Measurements from ENCODE around the gene SLC39A7. TPM values are rescaled to one million over a fixed set of nuclear protein-coding genes. Genes with fewer than 3 reads are reported as not detected.

SLC39A7 gene
- total RNA-seq, 1 donor from 2014 or later: 68.8 TPM

GRCh38 chr6:33248932-33249731, 48.5 kb downstream of the SLC39A7 start:
- Mint-ChIP-seq H3K36me3 (ENCODE audit: low read depth) (peaks cover 20% of the 10 kb centered on the region), H3K4me1 (ENCODE audit: low read depth) (peaks cover 44% of the 10 kb centered on the region), H3K27me3 (ENCODE audit: insufficient read depth) (peaks cover 4% of the 10 kb centered on the region), H3K4me3 (peak overlapping the region; percentile 91), H3K9me3 (no peaks in the 10 kb centered on the region), H3K27ac (peak overlapping the region; percentile 84)
- intact Hi-C loops (cut with micrococcal nuclease): loop anchor here (1.0 to 2.0 kb wide), 19 partner anchors 22 to 1119 kb away; partner anchors contain the start of genes B3GALT4, FKBPL, HLA-DPB1 and KIFC1
- peak; percentile 95 for DNase-seq (ENCODE audit: low spot score)

GRCh38 chr6:33249732-33250630, 49.3 kb downstream of the SLC39A7 start:
- Mint-ChIP-seq H3K27me3 (ENCODE audit: insufficient read depth) (peaks cover 4% of the 10 kb centered on the region), H3K9me3 (no peaks in the 10 kb centered on the region), H3K4me1 (ENCODE audit: low read depth) (peaks cover 44% of the 10 kb centered on the region), H3K4me3 (peak overlapping the region; percentile 91), H3K27ac (peak overlapping the region; percentile 84), H3K36me3 (ENCODE audit: low read depth) (peaks cover 20% of the 10 kb centered on the region)
- DNase-seq (ENCODE audit: low spot score): no peak
- intact Hi-C loops (cut with micrococcal nuclease): loop anchor here (1.0 to 2.0 kb wide), 15 partner anchors 21 to 1120 kb away; partner anchors contain the start of genes B3GALT4, FKBPL, HLA-DPB1 and KIFC1

- intact Hi-C loops (cut with micrococcal nuclease): no loop called here
- no peak for DNase-seq (ENCODE audit: low spot score)
- Mint-ChIP-seq H3K4me1 (ENCODE audit: low read depth) (peaks cover 44% of the 10 kb centered on the region), H3K9me3 (no peaks in the 10 kb centered on the region), H3K27ac (peak overlapping the region; percentile 84), H3K36me3 (ENCODE audit: low read depth) (peaks cover 20% of the 10 kb centered on the region), H3K4me3 (peak overlapping the region; percentile 91), H3K27me3 (ENCODE audit: insufficient read depth) (peaks cover 4% of the 10 kb centered on the region)
Observed at GRCh38 chr6:33250731-33251130, 50.1 kb downstream of the SLC39A7 start.

DNA sequence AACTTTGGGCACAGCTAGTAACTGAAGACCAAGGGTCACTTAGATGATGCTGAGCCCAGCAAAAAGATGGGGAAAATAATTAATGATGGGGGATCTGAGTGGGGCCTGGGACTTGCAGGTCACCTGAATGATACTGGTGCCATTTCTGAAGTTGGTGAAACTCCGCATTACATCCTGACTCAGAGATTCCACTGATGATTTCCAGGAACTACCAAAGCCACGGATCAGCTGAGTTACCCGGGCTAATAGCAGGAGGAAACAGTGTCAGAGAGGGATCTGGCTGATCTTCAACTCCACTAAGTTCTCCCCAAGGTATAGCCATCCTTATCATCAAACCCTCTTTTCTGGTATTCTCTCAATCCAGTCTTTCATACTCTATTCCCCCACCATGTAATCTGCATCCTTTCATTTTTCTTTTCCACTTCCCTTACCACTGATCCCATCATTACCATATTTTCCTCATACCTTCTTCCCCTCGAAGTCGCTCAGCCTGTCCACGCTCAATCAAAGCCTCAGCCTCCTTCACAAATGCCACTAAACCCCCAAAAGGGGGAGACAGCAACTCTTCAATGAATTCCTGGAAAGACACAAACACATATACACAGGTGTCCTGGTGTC, 50.8 kb downstream of the SLC39A7 start:
- intact Hi-C loops (cut with micrococcal nuclease): no loop called here
- Mint-ChIP-seq H3K36me3 (ENCODE audit: low read depth) (peaks cover 21% of the 10 kb centered on the region), H3K27ac (peak overlapping the region; percentile 46), H3K4me3 (peak overlapping the region; percentile 41), H3K27me3 (ENCODE audit: insufficient read depth) (no peaks in the 10 kb centered on the region), H3K4me1 (ENCODE audit: low read depth) (peaks cover 44% of the 10 kb centered on the region), H3K9me3 (no peaks in the 10 kb centered on the region)
- no peak for DNase-seq (ENCODE audit: low spot score)

DNA sequence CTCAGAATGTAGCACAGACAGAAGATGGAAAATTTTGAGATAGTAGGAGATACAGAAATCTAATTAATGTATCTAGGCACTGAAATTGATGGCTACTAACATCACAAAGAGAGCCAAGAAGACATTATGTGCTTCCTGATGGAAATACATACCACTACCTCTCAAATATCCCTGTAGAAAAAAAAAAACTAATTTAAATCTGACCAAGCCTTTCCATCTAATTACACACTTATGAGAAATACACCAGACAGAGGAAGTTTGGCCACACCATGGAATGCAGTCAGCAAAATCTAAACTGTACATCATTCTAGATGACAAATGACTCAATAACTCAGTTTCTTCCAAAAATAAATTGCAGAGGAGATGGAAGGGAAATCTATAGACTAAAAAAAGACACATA, 52.1 kb downstream of the SLC39A7 start:
- Mint-ChIP-seq H3K4me1 (ENCODE audit: low read depth) (peaks cover 44% of the 10 kb centered on the region), H3K27me3 (ENCODE audit: insufficient read depth) (no peaks in the 10 kb centered on the region), H3K4me3 (no peak overlapping the region), H3K36me3 (ENCODE audit: low read depth) (peaks cover 23% of the 10 kb centered on the region), H3K9me3 (no peaks in the 10 kb centered on the region), H3K27ac (no peak overlapping the region)
- intact Hi-C loops (cut with micrococcal nuclease): no loop called here
- DNase-seq (ENCODE audit: low spot score): no peak

Other genes with a start within 250 kb of the SLC39A7 start
- 14.1 and 14.2 TPM in 2 replicates for gene HLA-DMA, start 247.8 kb upstream of the SLC39A7 start, total RNA-seq
- gene BRD2, start 232.3 kb upstream of the SLC39A7 start, total RNA-seq: 316 and 330 TPM in 2 replicates
- gene HLA-DOA, start 191.3 kb upstream of the SLC39A7 start, total RNA-seq: 1.8 and 2.0 TPM in 2 replicates
- 61.0 and 66.7 TPM in 2 replicates for gene HLA-DPA1, start 127.2 kb upstream of the SLC39A7 start, total RNA-seq
- gene HLA-DPB1, start 124.9 kb upstream of the SLC39A7 start, total RNA-seq: 12.2 and 12.3 TPM in 2 replicates
- 0.61 and 0.65 TPM in 2 replicates for gene COL11A2, start 8.4 kb upstream of the SLC39A7 start, total RNA-seq
- 46.6 and 47.4 TPM in 2 replicates for gene RXRB, start 202 bp upstream of the SLC39A7 start, total RNA-seq
- 14.8 and 15.2 TPM in 2 replicates for gene HSD17B8, start 3.8 kb downstream of the SLC39A7 start, total RNA-seq
- gene RING1, start 7.6 kb downstream of the SLC39A7 start, total RNA-seq: 50.7 and 53.4 TPM in 2 replicates
- 59.8 and 63.5 TPM in 2 replicates for gene VPS52, start 71.0 kb downstream of the SLC39A7 start, total RNA-seq
- 2,930 and 2,946 TPM in 2 replicates for gene RPS18, start 71.2 kb downstream of the SLC39A7 start, total RNA-seq
- 4.4 and 5.6 TPM in 2 replicates for gene B3GALT4, start 76.3 kb downstream of the SLC39A7 start, total RNA-seq
- gene WDR46, start 88.4 kb downstream of the SLC39A7 start, total RNA-seq: 113 and 123 TPM in 2 replicates
- 122 and 126 TPM in 2 replicates for gene PFDN6, start 88.7 kb downstream of the SLC39A7 start, total RNA-seq
- 27.6 and 28.0 TPM in 2 replicates for gene RGL2, start 98.1 kb downstream of the SLC39A7 start, total RNA-seq
- gene TAPBP, start 113.2 kb downstream of the SLC39A7 start, total RNA-seq: 264 and 265 TPM in 2 replicates
- 12.5 and 14.7 TPM in 2 replicates for gene ZBTB22, start 116.9 kb downstream of the SLC39A7 start, total RNA-seq
- 66.3 and 69.3 TPM in 2 replicates for gene DAXX, start 122.1 kb downstream of the SLC39A7 start, total RNA-seq
- gene KIFC1, start 191.0 kb downstream of the SLC39A7 start, total RNA-seq: 54.7 and 59.6 TPM in 2 replicates
- 28.7 and 38.8 TPM in 2 replicates for gene PHF1, start 210.1 kb downstream of the SLC39A7 start, total RNA-seq
- gene CUTA, start 217.2 kb downstream of the SLC39A7 start, total RNA-seq: 131 and 137 TPM in 2 replicates
- gene SYNGAP1, start 219.2 kb downstream of the SLC39A7 start, total RNA-seq: 37.1 and 56.6 TPM in 2 replicates

Data from activated T-helper 1 cell treated with anti-CD3 and anti-CD28 coated beads, Interleukin-12 subunit alpha, Interleukin-12 subunit beta, Interleukin-2, Interleukin-4 antibody, amounts not matched to agents 30 ng/mL and 10 ng/mL and 1 ng/mL, durations not matched to agents 14 hours and 24 hours and 36 hours (primary cell).